ENCODE data around the gene LSAMP. TPM values are rescaled to one million over a fixed set of nuclear protein-coding genes. Genes with fewer than 3 reads are reported as not detected.
A peak's percentile ranks its signal among the peaks of the same experiment; 100 is the strongest.

LSAMP gene
- total and polyA plus RNA-seq, 2 of the 13 experiments (the other 11 are each of a cell fraction or from before 2014, with no cell fraction given): not detected

GRCh38 chr3:115843206-115843605, 602.1 kb downstream of the LSAMP start (continued):
- TF ChIP-seq GZF1 (CRISPR knock-in tag; IDR thresholded peaks at IDR 0.05) (no peak), SIN3A (IDR thresholded peaks at IDR 0.05; ENCODE audit: borderline replicate concordance, low read depth, low read length) (no peak), DR1 (CRISPR knock-in tag; IDR thresholded peaks at IDR 0.05) (no peak), RARG (CRISPR knock-in tag; IDR thresholded peaks at IDR 0.05; ENCODE audit: low read depth) (no peak), ATF7 (IDR thresholded peaks at IDR 0.05) (0 out of 2 replicates have a peak, but pooled peaks have one; percentile 3), ATF7 (CRISPR knock-in tag; IDR thresholded peaks at IDR 0.05) (no peak), ELF1 (CRISPR knock-in tag; IDR thresholded peaks at IDR 0.05) (peak; percentile 11; the same call in 1 of the 2 replicates), EHMT2 (IDR thresholded peaks at IDR 0.05; ENCODE audit: borderline replicate concordance, low read depth, low read length) (peak; percentile 85; the same call in 1 of the 2 replicates), ZBTB33 (CRISPR knock-in tag; IDR thresholded peaks at IDR 0.05) (no peak), ZBTB20 (CRISPR knock-in tag; IDR thresholded peaks at IDR 0.05; ENCODE audit: borderline replicate concordance, low read depth) (0 out of 2 replicates have a peak, but pooled peaks have one; percentile 44), ZNF737 (CRISPR knock-in tag; IDR thresholded peaks at IDR 0.05; ENCODE audit: borderline replicate concordance) (no peak), PAX8 (CRISPR knock-in tag; IDR thresholded peaks at IDR 0.05; ENCODE audit: borderline replicate concordance) (no peak), SMAD1 (CRISPR knock-in tag; IDR thresholded peaks at IDR 0.05; ENCODE audit: borderline replicate concordance, low read depth) (no peak), SALL1 (CRISPR knock-in tag; IDR thresholded peaks at IDR 0.05) (peak; percentile 74; the same call in 1 of the 2 replicates), KLF16 (CRISPR knock-in tag; IDR thresholded peaks at IDR 0.05) (0 out of 4 replicates have a peak, but pooled peaks of 1 of the 2 experiments have one; percentile 46), ETV5 (CRISPR knock-in tag; IDR thresholded peaks at IDR 0.05; ENCODE audit: borderline replicate concordance) (peak; percentile 83; the same call in 1 of the 2 replicates), FOXP4 (CRISPR knock-in tag; IDR thresholded peaks at IDR 0.05) (peak; percentile 88)
- TF ChIP-seq, protein P1, sequence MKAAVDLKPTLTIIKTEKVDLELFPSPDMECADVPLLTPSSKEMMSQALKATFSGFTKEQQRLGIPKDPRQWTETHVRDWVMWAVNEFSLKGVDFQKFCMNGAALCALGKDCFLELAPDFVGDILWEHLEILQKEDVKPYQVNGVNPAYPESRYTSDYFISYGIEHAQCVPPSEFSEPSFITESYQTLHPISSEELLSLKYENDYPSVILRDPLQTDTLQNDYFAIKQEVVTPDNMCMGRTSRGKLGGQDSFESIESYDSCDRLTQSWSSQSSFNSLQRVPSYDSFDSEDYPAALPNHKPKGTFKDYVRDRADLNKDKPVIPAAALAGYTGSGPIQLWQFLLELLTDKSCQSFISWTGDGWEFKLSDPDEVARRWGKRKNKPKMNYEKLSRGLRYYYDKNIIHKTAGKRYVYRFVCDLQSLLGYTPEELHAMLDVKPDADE (CRISPR knock-in tag; IDR thresholded peaks at IDR 0.05): no peak
- TF ChIP-seq, protein P2, sequence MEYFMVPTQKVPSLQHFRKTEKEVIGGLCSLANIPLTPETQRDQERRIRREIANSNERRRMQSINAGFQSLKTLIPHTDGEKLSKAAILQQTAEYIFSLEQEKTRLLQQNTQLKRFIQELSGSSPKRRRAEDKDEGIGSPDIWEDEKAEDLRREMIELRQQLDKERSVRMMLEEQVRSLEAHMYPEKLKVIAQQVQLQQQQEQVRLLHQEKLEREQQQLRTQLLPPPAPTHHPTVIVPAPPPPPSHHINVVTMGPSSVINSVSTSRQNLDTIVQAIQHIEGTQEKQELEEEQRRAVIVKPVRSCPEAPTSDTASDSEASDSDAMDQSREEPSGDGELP (IDR thresholded peaks at IDR 0.05; ENCODE audit: borderline replicate concordance, low read depth): peak; percentile 83
- TF ChIP-seq, protein P3, sequence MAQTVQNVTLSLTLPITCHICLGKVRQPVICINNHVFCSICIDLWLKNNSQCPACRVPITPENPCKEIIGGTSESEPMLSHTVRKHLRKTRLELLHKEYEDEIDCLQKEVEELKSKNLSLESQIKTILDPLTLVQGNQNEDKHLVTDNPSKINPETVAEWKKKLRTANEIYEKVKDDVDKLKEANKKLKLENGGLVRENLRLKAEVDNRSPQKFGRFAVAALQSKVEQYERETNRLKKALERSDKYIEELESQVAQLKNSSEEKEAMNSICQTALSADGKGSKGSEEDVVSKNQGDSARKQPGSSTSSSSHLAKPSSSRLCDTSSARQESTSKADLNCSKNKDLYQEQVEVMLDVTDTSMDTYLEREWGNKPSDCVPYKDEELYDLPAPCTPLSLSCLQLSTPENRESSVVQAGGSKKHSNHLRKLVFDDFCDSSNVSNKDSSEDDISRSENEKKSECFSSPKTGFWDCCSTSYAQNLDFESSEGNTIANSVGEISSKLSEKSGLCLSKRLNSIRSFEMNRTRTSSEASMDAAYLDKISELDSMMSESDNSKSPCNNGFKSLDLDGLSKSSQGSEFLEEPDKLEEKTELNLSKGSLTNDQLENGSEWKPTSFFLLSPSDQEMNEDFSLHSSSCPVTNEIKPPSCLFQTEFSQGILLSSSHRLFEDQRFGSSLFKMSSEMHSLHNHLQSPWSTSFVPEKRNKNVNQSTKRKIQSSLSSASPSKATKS (CRISPR knock-in tag; IDR thresholded peaks at IDR 0.05): no peak

All from HepG2 (cell line).